HG03280 (cell line): ENCODE measurements around the gene SCYGR1.
"Not testable (repeated sequence)": the region's sequence is repeated elsewhere in the genome, so short reads cannot be mapped to it uniquely, and the experiment has no call there.

ENCODE experiments used
- ATAC-seq: cut with Tn5 transposase; IDR thresholded peaks from one replicate; pipeline ENCODE4 v1.9.1; 2021; ENCODE audit warnings: mild to moderate bottlenecking, moderate library complexity; ENCODE audit not compliant: unreplicated experiment

Gene SCYGR1, protein sequence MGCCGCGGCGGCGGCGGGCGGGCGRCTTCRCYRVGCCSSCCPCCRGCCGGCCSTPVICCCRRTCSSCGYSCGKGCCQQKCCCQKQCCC

DNA sequence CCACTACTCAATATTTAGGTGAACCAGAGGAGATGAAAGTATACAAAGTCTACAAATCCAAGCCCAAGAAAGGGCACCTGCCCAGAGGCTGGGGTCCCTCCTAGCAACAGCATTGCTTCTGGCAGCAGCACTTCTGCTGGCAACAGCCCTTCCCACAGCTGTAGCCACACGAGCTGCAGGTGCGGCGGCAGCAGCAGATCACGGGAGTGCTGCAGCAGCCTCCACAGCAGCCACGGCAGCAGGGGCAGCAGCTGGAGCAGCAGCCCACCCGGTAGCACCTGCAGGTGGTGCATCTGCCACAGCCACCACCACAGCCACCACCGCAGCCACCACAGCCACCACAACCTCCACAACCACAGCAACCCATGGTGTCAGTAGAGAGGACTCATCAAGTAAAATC is at the start of gene SCYGR1:
TSS of gene SCYGR1 (minus strand) at position 367 of the 400 bp plus-strand sequence. CDS start at position 367, 0 bp downstream.
- not testable (repeated sequence) for ATAC-seq

DNA sequence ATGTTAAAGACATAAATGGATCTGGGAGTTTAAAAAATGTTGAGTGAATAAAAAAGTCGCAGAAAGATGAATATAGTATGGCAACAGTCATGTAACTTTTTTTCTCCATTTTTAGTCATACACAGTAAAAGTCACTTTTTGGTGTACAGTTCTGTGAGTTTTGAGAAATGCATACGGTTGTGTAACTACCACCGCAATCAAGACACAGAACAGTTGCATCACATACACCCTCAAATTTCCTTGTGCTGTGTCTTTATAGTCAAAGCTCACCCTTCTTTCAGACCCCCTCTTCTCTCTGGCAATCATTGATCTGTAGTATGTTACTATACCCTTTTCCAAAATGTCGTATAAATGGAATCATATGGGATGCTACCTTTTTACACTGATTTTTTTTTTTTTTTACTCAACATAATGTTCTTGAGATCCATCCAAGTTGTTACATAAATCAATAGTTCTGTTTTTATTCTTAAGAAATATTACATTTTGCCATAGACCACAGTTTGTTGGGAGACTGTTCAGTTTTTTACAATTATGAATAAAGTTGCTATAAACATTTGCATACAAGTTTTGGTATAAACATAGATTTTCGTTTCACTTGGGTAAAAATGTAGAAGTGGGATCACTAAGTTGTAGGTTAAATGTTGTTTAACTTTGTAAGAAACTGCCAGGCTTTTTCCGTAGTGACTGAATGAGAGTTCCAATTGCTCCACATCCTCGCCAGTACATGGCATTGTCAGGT is 48.9 kb upstream of the SCYGR1 start:
- no peak for ATAC-seq

DNA sequence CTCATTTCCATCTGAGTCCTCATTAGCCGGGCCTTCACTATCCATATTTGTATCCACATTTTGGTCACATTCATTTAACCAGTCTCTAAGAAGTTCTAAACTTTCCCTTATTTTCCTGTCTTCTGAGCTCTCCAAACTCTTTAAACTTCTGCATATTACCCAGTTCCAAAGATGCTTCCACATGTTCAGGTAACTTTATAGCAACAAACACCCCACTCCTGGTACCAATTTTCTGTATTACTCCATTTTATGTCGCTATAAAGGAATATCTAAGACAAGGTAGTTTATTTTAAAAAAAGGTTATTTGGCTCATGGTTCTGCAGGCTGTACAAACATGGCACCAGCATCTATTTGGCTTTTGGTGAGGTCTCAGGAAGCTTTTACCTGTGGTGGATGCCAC is 45.4 kb upstream of the SCYGR1 start:
- ATAC-seq, result no peak

DNA sequence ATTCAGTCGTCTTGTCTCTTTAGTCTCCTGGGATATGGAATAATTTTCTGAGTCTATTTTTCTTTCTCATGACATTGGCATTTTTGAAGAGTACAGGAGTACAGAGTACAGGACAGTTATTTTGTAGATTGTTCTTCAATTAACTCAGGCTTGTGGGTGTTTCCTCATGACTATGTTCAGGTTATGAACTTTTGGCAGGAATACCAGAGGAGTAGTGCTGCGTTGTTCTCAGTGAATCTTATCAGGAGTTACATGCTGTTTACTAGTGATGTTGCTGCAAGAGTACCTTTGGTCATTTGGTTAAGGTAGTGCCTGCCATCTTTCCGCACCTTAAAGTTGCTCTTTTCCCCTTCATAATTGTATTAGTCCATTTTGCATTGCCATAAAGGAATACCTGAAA is 42.9 kb upstream of the SCYGR1 start:
- ATAC-seq, result no peak

DNA sequence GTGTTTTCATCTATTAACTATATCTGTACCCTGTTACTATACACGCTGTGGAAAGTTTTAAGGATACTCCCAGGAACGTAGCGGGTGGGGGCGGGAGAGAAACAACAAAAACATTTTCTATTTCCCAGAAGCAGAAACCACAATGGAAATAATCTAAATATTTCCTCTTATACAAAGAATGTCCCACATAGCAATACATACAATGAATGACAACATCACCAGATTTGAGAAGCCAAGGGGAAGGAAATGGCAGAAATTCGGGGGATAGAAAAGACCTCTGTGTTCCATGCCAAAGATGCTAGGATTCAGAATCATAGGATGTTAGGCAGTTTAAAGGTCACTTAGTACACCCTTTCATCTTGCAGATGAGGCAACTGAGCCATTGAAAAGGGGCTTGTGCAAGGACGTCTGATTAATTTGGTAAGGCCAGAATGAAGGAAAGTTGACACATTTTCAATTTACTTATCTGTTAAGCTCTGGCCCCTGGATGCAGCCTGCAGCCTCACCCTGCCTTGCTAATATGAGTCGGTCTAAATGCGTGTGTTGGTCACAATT is 41.1 kb upstream of the SCYGR1 start:
- no peak for ATAC-seq

DNA sequence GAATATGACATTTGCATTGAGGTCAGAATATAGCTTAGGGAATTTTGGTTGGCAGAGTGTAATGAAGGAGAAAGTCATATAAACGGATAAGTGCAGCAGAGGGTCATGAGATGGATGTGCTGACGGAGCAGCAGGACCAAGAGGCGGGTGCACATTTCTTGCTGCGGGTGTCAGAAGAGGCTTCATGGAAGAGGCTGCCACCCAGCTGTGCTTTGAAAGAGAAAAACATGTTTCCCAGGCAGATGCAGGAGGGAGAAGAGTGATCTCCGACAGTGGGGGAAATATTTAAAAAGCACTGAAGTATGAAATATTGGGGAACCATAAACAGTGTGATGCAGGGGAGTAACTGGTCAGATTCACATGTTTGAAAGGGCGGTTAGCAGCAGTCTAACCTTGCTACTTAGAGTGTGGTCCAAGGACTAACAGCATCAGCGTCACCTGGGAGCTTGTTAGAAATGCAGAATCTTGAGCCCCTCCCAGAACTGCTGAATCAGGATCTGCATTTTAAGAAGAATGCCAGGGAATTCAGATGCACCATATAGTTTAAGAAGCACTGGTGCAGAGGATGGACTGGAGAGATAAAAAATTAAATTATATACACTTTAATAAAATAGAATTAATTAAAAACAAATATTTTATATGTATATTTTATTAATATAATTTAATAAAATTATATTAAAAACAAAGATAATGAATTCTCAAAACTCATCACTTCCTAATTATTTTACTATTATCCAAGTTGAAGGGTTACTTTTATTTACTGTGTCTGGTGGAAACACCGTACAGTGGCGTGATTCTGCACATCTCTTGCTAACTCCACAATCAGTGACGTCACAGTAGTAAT is 36.1 kb upstream of the SCYGR1 start:
- ATAC-seq, result no peak

DNA sequence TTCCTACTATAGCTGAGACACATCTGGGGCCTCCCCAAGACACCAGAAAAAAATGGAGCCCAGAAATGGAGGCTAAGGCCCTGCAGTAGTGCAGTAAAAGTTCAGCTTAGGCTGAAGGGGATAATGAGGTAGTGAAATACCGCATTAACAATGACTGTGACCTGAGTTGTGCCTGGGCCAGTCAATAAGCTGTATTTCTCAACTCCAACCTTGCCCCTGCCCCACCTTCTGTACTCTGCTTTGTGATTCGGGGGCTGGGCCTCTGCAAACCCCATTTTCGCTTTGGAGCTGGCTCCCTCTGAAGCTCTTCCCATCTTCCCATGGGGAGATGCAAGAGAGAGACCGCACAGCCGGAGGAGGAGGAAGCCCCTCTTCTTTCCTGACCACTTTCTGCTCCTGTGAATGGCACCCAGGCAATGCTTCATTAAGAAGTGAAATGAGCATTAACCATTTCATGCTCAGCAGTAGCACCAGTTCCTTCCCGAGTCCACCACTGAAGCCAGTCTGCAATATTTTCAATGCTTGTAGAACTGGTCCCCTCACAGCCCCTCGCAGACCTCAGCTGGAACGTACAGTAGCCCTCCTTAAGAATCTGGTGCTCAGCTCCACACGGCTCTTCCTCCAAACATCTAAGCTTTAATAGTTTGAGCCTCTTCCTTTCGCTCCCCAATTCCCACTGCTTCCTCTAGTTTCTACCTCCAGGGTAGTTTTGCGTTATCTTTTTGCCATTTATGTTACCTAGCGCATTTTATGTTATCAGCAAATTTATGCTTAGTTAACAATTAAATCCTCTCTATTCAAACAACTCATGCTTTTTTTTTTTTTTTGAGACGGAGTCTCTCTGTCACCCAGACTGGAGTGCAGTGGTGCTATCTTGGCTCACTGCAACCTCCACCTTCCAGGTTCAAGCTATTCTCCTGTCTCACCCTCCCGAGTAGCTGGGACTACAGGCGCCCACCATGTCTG is 32.6 kb upstream of the SCYGR1 start:
- no peak for ATAC-seq

DNA sequence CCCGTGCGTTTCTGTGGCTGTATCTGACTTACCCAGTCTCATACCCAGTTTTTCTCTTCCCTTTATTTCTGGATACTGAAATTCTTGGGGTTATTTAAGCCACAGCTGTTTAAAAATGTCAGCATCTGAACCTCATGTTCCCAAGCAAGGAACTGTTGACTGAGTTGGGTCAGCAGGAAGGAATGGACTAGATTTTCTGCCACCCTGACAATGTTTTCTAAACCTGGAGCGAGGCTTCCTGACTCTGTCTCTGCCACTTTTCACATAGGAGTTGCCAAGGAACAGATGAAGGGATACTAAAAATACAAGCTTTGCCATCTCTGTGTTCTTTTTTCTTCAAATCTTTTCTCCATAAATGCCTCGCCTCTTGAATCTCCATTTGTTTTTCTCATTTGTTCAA is 29.0 kb upstream of the SCYGR1 start:
- ATAC-seq, result no peak

DNA sequence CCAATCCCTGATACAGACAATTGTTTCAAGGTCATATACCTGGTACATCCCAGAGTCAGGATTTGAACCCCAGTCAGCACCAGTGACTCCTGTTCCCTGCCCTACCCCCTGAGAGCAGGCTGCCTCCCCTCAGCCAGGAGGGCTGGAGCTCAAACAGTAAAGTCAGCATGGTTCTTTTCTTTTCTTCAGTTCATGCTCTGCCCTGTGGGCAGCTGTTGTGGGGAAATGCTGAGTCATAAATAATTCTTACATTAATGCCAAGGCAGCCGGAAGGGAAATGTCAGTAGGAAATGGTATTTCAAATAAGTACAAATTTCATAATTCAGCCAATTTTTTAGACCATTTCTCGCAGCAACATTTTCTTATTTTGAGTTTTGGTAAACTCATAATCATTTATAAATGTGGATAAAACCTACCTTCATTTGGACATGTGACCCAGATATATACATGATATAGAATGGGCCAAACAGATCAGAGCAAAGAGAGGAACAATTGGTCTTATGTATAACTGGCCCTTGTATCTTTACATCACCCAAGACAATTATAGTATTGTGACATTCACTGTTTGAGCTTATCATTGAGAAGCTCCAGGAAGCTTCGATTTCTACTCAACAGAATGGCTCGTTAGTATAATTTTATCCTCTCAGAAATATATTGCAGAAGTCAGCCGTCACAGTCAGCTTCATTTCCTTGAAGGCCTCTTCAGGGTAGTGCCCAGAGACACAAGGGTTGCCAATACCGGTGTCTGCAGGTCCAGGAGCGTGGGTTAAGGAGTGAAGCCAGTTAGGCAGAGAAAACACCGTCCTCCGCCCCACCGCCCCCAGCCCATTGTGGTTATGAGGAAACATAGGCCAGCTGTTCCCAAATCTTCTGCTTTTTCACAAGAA is 28.0 kb upstream of the SCYGR1 start:
- no peak for ATAC-seq

DNA sequence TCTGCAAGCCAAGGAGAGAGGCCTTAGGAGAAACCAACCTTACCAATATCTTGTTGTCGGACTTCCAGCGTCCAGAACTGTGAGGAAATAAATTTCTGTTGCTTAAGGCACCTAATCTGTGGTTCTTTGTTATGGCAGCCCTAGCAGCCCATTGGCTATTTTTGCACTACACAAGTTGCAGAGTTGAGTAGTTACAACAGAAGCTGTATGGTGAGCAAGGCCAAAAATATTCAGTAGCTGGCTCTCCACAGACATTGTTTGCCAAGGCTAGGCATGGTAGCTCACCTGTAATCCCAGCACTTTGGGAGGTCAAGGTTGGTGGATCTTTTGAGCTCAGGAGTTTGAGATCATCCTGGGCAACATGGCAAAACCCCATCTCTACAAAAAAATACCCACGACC is 27.1 kb upstream of the SCYGR1 start:
- ATAC-seq, result no peak

DNA sequence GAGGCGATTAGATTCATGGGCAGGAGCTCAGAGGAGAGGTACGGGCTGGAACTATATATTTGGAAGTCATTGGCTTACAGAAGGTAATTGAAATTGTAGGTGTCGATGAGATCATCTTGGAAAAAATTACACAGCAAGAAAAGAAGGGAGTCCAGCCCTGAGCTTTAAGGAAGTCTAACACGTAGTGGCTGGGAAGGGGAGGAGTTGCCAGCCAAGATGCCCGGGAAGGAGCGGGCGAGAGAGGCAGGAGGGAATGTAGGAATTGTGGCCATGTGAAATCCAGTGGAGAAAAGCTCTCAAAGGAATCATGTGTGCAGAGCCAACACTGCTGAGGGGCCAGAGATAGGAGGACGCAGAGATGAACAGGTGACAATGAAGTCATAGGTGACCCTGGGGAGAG is 25.6 kb upstream of the SCYGR1 start:
- no peak for ATAC-seq

DNA sequence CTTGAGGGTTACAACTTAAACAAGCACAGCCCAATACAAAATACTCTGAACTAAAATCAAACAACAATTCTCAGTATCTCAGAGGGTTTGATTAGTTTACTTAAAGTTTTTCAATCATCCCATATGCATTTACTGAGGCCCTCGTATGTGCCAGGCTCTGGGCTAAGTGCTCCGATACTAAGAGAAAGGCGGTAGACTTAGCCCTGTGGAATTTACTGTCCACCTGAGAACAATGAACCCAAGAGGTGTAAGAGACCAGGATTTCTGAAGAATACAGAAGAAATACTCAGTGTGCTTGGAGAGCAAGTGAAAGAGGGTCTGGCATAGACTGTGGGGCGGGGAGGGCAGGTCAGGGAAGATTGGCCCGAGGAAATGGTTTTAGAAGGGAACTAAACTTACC is 25.1 kb upstream of the SCYGR1 start:
- ATAC-seq, result no peak

DNA sequence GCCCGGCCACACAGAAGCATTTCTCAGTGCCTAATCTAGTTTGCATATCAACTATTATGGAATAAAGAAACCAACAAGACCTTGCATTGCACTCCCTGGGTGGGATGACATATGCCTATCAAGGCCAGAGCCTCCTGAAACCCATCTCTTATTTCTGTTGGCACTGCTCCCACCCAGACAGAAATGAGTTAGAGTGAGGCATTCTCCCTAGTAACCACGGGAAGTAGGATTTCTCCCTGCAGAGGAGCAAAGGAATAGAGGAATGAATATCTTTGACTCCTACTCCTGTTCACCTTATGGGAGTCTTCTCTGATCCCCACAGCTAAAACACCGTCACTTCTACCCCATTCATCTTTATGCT is 24.2 kb upstream of the SCYGR1 start:
- no peak for ATAC-seq

DNA sequence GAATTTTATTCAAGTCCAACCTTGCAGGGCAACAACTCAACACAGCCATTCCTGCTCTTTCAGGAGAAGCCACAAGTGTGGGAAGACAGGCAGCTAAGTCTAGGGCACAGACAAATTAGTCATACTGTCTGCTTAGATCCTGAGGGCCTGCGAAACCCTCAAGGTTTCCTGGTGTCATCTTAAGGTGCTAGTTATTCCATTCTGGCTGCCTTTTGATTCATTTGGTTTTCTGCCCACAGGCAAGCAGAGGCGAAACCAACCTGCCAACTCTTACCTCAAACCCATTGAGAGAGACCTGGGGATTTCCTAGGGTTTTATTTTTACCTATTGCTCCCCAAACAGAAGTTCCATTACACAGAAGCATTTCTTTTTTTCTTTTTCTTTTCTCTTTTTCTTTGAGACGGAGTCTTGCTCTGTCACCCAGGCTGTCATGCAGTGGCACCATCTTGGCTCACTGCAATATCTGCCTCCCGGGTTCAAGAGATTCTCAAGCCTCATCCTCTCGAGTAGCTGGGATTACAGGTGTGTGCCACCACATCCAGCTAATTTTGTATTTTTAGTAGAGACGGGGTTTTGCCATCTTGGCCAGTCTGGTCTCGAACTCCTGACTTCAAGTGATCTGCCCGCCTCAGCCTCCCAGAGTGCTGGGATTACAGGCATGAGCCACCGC is 23.7 kb upstream of the SCYGR1 start:
- ATAC-seq, result peak; percentile 60

DNA sequence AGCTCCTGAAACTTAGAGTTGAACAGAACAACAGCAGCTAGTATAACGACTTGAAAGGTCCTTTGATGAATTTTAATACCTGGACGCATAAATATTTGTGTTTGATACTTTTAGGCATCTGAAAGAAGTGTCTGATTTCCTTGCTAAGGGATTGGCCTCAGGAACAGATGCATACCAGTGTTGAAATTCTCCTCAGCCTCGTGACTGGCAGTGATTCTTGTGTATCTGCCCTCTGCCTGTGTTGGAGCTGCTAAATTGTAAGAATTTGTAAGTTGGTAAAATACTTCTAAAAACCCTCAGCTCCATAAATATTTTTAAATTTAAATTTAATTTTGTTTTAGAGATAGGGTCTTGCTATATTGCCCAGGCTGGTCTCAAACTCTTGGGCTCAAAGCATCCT is 22.4 kb upstream of the SCYGR1 start:
- ATAC-seq, result no peak

DNA sequence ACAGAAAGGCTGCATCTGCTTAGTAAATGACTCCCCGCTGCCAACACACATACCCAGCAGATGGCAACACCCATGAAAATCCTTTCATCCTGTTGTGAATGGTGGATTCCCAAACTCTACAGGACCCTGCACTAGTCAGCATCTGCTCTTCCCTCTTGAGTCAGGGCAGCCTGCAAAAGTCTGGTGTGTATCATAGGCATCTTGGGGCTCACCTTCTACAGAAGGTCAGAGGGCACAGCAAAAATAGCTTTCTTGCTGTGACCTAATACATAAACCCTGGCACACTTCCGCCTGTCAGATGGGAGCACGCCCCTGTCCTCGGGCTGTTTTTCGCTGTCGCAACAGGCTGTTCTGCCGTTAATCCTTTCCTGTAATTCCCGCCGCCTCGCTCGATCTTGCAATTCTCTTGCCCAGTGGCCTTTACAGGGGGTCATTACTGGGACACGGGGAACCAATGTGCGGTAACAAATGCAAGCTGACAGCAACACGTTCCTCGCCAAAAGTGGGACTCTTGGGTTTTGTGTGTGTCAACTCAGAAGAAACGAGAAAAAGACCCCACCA is 19.9 kb upstream of the SCYGR1 start:
- no peak for ATAC-seq

DNA sequence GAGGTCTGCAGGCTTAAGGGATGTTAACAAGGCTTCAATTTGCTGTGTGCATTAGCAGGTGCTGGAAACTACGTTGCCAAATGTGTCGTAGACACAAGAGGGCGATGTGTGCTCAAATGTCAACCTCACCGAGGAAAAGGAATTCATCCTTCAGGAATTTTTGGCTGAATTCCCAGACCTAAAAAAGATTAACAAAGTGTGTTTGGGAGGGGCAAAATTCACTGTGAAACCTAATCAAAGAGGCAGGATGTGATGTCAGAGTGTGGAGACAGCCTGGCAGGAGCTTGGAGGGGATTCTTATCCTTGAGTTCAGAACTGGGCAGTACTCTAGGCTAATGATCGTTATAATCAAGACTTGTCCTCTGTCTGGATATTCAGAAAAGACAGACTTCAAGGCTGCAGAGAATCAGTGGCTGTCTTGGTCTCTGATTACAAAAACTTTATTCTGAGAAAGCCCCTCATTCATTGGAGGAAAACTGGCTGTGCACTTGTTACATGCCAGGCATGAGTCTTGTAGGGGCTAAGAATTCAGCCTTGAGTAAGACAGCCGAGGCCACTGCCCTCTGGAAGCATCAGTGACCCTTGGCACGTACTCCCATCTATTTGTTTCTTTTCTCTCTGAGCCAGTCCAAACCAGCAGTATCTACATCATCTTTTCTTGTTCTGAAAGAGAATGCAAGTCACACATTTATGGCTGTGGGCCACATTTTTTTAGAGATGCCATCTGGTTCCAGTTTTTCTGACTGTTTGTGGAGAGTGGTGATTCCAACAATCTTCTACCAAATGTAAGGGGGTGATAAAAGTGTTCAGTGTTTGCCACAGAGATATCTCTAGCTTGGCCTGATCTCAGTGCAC is 18.7 kb upstream of the SCYGR1 start:
- ATAC-seq, result no peak
